Measurements from ENCODE around the gene EZH2.

DNA sequence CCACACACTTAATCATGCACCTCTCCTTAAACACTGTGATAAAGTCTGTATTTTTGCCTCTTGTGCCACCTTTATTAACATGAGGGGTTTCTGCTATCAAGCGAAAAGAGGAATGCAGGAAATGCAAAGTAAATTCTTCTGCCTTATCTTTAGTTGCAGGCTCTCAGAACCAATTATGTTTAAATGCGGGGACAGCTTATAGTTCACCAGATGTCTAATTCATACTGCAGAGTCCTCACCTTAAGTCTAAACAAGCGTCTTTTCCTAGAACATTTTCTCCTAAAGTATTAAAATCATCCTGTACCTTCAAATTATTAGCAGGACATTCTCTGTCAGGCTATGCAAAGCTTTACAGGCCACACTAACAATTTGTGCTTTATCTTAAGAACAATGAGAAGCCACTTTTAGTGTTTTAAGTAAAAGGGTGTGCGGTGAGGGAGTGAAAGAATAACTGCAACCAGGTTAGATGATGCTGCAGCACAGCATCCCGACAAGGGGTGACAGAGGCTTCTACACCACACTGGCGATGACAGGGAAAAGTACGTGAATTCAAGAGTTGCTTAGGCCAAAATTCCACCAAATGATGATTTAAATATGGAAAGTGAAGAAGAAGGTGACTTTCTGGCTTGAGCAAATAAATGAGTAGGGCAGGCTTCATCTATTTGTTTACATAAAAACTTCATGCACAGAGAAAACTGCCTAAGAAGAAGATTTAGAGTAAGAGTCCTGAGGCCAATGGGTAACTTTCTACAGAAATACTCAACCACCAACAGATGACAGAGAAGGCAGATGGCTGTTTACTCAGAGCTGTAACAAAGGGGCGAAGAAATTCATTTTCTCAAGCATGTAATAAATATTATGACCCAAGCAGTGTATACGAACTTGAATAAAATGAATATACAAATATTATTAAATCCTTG is 36.0 kb downstream of the EZH2 start:
- TF ChIP-seq, protein P1, sequence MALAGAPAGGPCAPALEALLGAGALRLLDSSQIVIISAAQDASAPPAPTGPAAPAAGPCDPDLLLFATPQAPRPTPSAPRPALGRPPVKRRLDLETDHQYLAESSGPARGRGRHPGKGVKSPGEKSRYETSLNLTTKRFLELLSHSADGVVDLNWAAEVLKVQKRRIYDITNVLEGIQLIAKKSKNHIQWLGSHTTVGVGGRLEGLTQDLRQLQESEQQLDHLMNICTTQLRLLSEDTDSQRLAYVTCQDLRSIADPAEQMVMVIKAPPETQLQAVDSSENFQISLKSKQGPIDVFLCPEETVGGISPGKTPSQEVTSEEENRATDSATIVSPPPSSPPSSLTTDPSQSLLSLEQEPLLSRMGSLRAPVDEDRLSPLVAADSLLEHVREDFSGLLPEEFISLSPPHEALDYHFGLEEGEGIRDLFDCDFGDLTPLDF (CRISPR knock-in tag; IDR thresholded peaks at IDR 0.05): no peak
- TF ChIP-seq, protein P2, sequence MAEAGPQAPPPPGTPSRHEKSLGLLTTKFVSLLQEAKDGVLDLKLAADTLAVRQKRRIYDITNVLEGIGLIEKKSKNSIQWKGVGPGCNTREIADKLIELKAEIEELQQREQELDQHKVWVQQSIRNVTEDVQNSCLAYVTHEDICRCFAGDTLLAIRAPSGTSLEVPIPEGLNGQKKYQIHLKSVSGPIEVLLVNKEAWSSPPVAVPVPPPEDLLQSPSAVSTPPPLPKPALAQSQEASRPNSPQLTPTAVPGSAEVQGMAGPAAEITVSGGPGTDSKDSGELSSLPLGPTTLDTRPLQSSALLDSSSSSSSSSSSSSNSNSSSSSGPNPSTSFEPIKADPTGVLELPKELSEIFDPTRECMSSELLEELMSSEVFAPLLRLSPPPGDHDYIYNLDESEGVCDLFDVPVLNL (CRISPR knock-in tag; IDR thresholded peaks at IDR 0.05; ENCODE audit: borderline replicate concordance, low read depth): no peak
- TF ChIP-seq FOXK1 (CRISPR knock-in tag; IDR thresholded peaks at IDR 0.05): no peak
- TF ChIP-seq ZNF232 (CRISPR knock-in tag; IDR thresholded peaks at IDR 0.05): no peak
- TF ChIP-seq, protein P3, sequence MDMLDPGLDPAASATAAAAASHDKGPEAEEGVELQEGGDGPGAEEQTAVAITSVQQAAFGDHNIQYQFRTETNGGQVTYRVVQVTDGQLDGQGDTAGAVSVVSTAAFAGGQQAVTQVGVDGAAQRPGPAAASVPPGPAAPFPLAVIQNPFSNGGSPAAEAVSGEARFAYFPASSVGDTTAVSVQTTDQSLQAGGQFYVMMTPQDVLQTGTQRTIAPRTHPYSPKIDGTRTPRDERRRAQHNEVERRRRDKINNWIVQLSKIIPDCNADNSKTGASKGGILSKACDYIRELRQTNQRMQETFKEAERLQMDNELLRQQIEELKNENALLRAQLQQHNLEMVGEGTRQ (CRISPR knock-in tag; IDR thresholded peaks at IDR 0.05): no peak
- TF ChIP-seq, protein P4, sequence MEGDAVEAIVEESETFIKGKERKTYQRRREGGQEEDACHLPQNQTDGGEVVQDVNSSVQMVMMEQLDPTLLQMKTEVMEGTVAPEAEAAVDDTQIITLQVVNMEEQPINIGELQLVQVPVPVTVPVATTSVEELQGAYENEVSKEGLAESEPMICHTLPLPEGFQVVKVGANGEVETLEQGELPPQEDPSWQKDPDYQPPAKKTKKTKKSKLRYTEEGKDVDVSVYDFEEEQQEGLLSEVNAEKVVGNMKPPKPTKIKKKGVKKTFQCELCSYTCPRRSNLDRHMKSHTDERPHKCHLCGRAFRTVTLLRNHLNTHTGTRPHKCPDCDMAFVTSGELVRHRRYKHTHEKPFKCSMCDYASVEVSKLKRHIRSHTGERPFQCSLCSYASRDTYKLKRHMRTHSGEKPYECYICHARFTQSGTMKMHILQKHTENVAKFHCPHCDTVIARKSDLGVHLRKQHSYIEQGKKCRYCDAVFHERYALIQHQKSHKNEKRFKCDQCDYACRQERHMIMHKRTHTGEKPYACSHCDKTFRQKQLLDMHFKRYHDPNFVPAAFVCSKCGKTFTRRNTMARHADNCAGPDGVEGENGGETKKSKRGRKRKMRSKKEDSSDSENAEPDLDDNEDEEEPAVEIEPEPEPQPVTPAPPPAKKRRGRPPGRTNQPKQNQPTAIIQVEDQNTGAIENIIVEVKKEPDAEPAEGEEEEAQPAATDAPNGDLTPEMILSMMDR (IDR thresholded peaks at IDR 0.05): no peak
- TF ChIP-seq ZNF138 (CRISPR knock-in tag; conservative IDR thresholded peaks at IDR 0.05): no peak
- no peak for TF ChIP-seq ZBTB21 (CRISPR knock-in tag; IDR thresholded peaks at IDR 0.05; ENCODE audit: borderline replicate concordance)
- TF ChIP-seq, protein P5, sequence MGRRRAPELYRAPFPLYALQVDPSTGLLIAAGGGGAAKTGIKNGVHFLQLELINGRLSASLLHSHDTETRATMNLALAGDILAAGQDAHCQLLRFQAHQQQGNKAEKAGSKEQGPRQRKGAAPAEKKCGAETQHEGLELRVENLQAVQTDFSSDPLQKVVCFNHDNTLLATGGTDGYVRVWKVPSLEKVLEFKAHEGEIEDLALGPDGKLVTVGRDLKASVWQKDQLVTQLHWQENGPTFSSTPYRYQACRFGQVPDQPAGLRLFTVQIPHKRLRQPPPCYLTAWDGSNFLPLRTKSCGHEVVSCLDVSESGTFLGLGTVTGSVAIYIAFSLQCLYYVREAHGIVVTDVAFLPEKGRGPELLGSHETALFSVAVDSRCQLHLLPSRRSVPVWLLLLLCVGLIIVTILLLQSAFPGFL (CRISPR knock-in tag; IDR thresholded peaks at IDR 0.05; ENCODE audit: borderline replicate concordance): no peak
- TF ChIP-seq CBFB (CRISPR knock-in tag; IDR thresholded peaks at IDR 0.05; ENCODE audit: low read depth): no peak
- TF ChIP-seq, protein P6, sequence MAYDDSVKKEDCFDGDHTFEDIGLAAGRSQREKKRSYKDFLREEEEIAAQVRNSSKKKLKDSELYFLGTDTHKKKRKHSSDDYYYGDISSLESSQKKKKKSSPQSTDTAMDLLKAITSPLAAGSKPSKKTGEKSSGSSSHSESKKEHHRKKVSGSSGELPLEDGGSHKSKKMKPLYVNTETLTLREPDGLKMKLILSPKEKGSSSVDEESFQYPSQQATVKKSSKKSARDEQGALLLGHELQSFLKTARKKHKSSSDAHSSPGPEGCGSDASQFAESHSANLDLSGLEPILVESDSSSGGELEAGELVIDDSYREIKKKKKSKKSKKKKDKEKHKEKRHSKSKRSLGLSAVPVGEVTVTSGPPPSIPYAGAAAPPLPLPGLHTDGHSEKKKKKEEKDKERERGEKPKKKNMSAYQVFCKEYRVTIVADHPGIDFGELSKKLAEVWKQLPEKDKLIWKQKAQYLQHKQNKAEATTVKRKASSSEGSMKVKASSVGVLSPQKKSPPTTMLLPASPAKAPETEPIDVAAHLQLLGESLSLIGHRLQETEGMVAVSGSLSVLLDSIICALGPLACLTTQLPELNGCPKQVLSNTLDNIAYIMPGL (CRISPR knock-in tag; IDR thresholded peaks at IDR 0.05): no peak
- TF ChIP-seq JUN (CRISPR knock-in tag; IDR thresholded peaks at IDR 0.05): no peak
- TF ChIP-seq, protein P7, sequence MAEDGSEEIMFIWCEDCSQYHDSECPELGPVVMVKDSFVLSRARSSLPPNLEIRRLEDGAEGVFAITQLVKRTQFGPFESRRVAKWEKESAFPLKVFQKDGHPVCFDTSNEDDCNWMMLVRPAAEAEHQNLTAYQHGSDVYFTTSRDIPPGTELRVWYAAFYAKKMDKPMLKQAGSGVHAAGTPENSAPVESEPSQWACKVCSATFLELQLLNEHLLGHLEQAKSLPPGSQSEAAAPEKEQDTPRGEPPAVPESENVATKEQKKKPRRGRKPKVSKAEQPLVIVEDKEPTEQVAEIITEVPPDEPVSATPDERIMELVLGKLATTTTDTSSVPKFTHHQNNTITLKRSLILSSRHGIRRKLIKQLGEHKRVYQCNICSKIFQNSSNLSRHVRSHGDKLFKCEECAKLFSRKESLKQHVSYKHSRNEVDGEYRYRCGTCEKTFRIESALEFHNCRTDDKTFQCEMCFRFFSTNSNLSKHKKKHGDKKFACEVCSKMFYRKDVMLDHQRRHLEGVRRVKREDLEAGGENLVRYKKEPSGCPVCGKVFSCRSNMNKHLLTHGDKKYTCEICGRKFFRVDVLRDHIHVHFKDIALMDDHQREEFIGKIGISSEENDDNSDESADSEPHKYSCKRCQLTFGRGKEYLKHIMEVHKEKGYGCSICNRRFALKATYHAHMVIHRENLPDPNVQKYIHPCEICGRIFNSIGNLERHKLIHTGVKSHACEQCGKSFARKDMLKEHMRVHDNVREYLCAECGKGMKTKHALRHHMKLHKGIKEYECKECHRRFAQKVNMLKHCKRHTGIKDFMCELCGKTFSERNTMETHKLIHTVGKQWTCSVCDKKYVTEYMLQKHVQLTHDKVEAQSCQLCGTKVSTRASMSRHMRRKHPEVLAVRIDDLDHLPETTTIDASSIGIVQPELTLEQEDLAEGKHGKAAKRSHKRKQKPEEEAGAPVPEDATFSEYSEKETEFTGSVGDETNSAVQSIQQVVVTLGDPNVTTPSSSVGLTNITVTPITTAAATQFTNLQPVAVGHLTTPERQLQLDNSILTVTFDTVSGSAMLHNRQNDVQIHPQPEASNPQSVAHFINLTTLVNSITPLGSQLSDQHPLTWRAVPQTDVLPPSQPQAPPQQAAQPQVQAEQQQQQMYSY (CRISPR knock-in tag; IDR thresholded peaks at IDR 0.05): no peak
